DLD1 (cell line): Measurements from ENCODE around the gene MAB21L4.

Source experiments
- in situ Hi-C: cut with HindIII; loops from 2 replicates; pipeline ENCODE4 v1.10.0; 2017; ENCODE audit warnings: low sequenced_read_pairs

MAB21L4 gene

DNA sequence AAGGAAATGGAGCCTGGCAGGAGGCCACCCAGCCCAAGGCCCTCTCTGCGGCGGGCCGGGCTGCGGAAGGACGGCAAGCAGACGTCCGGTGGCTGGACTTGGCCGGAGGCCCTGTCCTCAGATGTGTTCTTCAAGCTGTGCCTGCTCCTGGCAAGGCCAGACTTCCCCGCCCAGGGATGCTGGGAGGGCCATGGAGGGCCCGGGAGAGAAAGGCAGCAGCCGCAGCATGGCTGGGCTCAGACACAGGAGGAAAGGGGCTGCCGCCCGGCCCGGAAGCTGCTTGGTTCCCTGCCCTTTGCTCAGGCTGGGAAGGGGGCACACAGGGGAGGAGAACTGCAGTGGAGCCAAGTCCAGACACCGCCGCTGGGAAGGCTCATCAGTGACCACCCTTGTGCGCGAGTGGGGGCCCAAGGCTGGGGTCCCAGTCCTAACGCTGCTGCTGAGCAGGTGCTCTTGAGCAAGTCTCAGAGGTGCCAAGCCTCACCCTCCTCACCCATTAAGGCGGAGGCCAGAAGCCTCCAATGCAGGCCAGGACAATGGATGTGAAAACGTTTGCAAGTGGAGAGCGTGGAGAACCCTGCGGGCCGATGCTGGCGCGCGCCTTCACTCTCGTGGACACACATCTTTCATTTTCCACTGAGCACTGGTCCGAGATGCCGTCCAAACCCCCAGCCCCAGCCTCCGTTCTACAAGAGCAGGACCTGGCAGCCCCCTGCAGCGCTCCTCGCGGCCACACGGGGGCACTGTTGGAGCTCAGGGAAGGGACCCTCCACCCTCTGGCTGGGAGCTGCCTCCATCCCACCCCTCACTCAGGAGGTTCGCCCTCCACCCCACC is 18.1 kb upstream of the MAB21L4 start:
- in situ Hi-C loops = no loop called here

- in situ Hi-C loops = no loop called here
These were observed 17.2 kb upstream of the MAB21L4 start for GRCh38 chr2:240912878-240913809.

DNA sequence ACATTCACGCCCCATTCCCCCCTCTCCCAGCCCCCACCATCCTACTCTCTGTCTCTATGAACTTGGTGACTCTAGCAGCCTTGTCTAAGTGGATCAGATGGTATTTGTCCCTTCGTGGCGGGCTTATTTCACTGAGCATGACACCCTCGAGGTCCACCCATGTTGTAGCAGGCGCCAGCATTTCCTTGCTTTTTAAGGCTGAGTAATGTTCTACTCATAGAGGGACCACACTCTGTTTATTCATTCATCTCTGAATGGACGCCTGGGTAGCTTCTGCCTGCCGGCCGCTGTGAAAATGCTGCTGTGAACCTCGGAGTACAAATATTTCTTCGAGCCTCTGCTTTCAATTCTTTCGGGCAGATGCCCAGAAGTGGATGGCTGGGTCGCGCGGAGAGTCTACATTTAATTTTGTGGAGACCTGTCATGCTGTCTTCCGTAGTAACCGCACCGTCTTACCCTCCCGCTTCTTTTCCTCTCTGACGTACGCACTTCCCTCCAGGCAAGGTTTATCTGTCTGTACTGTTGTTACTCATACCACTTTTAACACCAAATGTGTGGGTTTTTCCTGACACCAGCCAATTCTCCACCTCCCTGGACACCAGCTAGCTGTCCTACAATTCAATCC is 15.8 kb upstream of the MAB21L4 start:
- in situ Hi-C loops = no loop called here

GRCh38 chr2:240909216-240909974 is 13.4 kb upstream of the MAB21L4 start:
- in situ Hi-C loops = loop anchor here (10.0 kb wide), 1 partner anchor 65 kb away; no protein-coding TSS in a partner anchor

DNA sequence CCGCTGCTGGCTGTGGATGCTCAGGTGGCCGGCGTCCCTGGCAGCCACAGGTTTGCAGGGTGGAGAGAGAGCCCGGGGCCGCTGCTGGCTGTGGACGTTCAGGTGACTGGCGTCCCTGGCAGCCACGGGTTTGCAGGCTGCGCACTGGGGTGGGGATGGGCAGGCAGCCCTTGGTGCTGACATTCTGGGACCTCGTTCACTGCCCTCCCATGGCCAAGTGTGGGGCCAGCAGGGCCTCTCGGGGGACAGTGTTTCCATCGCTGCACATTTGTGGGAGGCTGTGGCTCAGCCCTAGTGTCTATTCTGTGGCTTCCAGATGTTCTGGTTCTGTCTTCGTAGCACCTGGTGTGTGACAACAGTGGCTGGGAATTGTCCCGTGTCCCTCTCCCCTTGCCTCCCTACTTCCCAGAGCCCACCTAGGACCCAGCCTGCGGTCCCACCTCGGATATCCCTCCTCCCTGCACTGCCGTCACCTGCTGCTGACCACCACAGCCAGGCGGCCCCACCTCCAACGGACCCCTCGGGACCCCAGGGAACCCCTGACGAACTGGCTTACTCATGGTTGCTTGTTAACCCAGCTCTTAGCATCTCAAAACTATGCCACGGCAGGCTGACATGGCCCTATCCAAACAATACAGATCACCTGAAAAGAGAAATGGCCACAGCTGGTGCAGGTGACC is 11.1 kb upstream of the MAB21L4 start:
- in situ Hi-C loops = loop anchor here (10.0 kb wide), 1 partner anchor 62 kb away; no protein-coding TSS in a partner anchor

GRCh38 chr2:240906141-240906910 is 10.4 kb upstream of the MAB21L4 start, which contains the start of gene CROCC2:
CROCC2 (plus strand) TSS chr2:240906336; CDS start chr2:240906514, 178 bp downstream.
- in situ Hi-C loops = loop anchor here (10.0 kb wide), 1 partner anchor 62 kb away; no protein-coding TSS in a partner anchor

- in situ Hi-C loops = loop anchor here (10.0 kb wide), 1 partner anchor 60 kb away; no protein-coding TSS in a partner anchor
These were observed 9.3 kb upstream of the MAB21L4 start for GRCh38 chr2:240905176-240905781.

- in situ Hi-C loops = loop anchor here (10.0 kb wide), 1 partner anchor 60 kb away; no protein-coding TSS in a partner anchor
These were observed 8.5 kb upstream of the MAB21L4 start for GRCh38 chr2:240904216-240905175.

- in situ Hi-C loops = loop anchor here (10.0 kb wide), 1 partner anchor 59 kb away; no protein-coding TSS in a partner anchor
These were observed 7.5 kb upstream of the MAB21L4 start for GRCh38 chr2:240903191-240904060.

DNA sequence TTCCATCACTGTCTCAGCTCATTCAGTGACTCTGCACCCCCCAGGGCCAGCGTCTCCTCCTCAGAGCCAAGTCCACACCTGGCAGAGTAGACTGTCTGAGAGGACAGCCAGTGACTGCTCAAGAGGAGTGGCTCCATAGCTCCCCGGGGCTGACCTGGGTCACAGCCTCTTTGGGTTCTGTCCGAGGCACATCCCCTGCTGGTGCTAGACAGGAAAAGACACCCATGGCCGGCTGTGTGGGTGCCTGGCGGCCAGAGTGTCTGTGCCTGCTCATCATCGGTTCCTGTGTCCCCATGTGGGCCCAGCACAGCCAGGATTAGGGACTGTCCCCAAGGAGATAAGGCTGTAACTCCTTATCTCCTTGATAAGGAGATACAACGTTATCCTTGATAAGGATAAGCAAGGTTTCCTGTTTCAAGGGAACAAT is 6.7 kb upstream of the MAB21L4 start:
- in situ Hi-C loops = loop anchor here (10.0 kb wide), 1 partner anchor 58 kb away; no protein-coding TSS in a partner anchor

- in situ Hi-C loops = loop anchor here (10.0 kb wide), 1 partner anchor 57 kb away; no protein-coding TSS in a partner anchor
These were observed 6.1 kb upstream of the MAB21L4 start for GRCh38 chr2:240901986-240902614.

- in situ Hi-C loops = loop anchor here (10.0 kb wide), 1 partner anchor 56 kb away; no protein-coding TSS in a partner anchor
These were observed 4.3 kb upstream of the MAB21L4 start for GRCh38 chr2:240900141-240900860.

DNA sequence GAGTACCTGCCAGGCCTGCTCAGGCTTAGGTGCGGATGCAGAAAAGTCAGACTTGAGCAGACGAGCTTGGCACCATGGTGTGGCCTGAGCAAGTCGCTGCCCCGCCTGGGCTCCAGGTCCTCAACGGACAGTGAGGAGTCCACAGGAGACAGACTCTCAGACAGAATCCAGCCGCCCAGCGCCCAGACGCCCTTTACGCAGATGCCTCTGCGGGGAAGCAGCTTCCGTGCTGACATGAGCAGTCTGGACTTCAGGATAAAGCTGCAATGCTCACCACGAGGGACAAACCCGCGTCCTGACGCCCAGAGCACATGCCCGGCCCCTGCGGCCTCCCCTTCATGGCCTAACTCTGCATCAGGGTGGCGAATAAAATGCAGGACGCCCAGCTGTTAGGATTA is 3.5 kb upstream of the MAB21L4 start:
- in situ Hi-C loops = no loop called here

GRCh38 chr2:240898731-240899467 is 2.9 kb upstream of the MAB21L4 start:
- in situ Hi-C loops = no loop called here
